Transverse colon (tissue), 4 donors: Measurements from ENCODE around the gene CRYBG3.
"Not testable (repeated sequence)": the region's sequence is repeated elsewhere in the genome, so short reads cannot be mapped to it uniquely, and the experiment has no call there.

Experiments
- EP300 ChIP-seq: sonication (generic); formaldehyde crosslinking; IDR thresholded peaks from one replicate; pipeline ENCODE4 v1.6.1; 2017; ENCODE audit warnings: antibody characterized with exemption, low read depth
- POLR2A ChIP-seq: fragments of 450-650 bp; IDR thresholded peaks from one replicate; pipeline ENCODE4 v1.6.1; 2016; ENCODE audit warnings: antibody characterized with exemption, mild to moderate bottlenecking, moderate library complexity
- POLR2AphosphoS5 ChIP-seq, 3 donors: sonication (generic); formaldehyde crosslinking; IDR thresholded peaks; one replicate each; pipeline ENCODE4 v1.6.1; 2016; ENCODE audit warnings: antibody characterized with exemption in 3 of 3
- TF ChIP-seq, protein P1 (sequence below), 5 experiments: fragments of 200-600 bp in 3 of 5; fragments of 450-650 bp in 2 of 5; sonication (generic) in 3 of 5; IDR thresholded peaks; 1 replicate in 2 of 5; 2 replicates in 3 of 5; pipeline ENCODE4 v1.5.1; 2016 to 2017; ENCODE audit warnings: antibody characterized with exemption in 5 of 5, inconsistent platforms in 3 of 5, mild to moderate bottlenecking in 2 of 5, moderate library complexity in 1 of 5

DNA sequence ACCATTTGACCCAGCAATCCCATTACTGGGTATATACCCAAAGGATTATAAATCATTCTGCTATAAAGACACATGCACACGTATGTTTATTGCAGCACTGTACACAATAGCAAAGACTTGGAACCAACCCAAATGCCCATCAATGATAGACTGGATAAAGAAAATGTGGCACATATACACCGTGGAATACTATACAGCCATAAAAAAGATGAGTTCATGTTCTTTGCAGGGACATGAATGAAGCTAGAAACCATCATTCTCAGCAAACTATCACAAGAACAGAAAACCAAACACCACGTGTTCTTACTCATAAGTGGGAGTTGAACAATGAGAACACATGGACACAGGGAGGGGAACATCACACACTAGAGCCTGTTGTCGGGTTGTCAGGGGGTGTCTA, 11.4 kb downstream of the CRYBG3 start:
- TF ChIP-seq, protein P1, sequence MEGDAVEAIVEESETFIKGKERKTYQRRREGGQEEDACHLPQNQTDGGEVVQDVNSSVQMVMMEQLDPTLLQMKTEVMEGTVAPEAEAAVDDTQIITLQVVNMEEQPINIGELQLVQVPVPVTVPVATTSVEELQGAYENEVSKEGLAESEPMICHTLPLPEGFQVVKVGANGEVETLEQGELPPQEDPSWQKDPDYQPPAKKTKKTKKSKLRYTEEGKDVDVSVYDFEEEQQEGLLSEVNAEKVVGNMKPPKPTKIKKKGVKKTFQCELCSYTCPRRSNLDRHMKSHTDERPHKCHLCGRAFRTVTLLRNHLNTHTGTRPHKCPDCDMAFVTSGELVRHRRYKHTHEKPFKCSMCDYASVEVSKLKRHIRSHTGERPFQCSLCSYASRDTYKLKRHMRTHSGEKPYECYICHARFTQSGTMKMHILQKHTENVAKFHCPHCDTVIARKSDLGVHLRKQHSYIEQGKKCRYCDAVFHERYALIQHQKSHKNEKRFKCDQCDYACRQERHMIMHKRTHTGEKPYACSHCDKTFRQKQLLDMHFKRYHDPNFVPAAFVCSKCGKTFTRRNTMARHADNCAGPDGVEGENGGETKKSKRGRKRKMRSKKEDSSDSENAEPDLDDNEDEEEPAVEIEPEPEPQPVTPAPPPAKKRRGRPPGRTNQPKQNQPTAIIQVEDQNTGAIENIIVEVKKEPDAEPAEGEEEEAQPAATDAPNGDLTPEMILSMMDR (IDR thresholded peaks at IDR 0.05): not testable (repeated sequence)
- not testable (repeated sequence) for TF ChIP-seq POLR2AphosphoS5 (IDR thresholded peaks at IDR 0.05); POLR2A; EP300
